DND-41 (cell line): Measurements from ENCODE around the gene MLF2.

ENCODE experiments used
- ATAC-seq: fragments of 200-7000 bp; cut with Tn5 transposase; 3 replicates; pipeline ENCODE4 v1.9.1; 2021; ENCODE audit warnings: low read depth; ENCODE audit not compliant: insufficient read depth
- DNase-seq: peaks from one replicate; pipeline ENCODE4 v3.0.0-alpha.2; 2020
- H2AFZ ChIP-seq: 2 replicates; pipeline ENCODE4 v1.6.0; 2012; ENCODE audit warnings: low read depth, low read length
- H3K27ac ChIP-seq: 2 replicates; pipeline ENCODE4 v1.5.1; 2012; ENCODE audit warnings: low read length, inconsistent platforms
- H3K27me3 ChIP-seq: fragments of 200-600 bp; sonication (generic); 2 replicates; pipeline ENCODE4 v1.6.0; 2012; ENCODE audit warnings: low read length, mild to moderate bottlenecking, inconsistent platforms; ENCODE audit not compliant: insufficient read depth, poor library complexity
- H3K36me3 ChIP-seq: 2 replicates; pipeline ENCODE4 v1.5.1; 2012; ENCODE audit warnings: low read length, inconsistent platforms; ENCODE audit not compliant: insufficient read depth
- H3K4me1 ChIP-seq: 2 replicates; pipeline ENCODE4 v1.5.1; 2012; ENCODE audit warnings: mild to moderate bottlenecking, low read length; ENCODE audit not compliant: insufficient read depth
- H3K4me2 ChIP-seq: 2 replicates; pipeline ENCODE4 v1.6.0; 2012; ENCODE audit warnings: mild to moderate bottlenecking, moderate library complexity, low read length, inconsistent platforms; ENCODE audit not compliant: insufficient read depth
- H3K4me3 ChIP-seq, 2 experiments: fragments of 200-600 bp in 1 of 2; shearing (Covaris generic) in 1 of 2; 2 replicates each; pipeline ENCODE4 v1.5.1; 2012 to 2016; ENCODE audit warnings: inconsistent platforms in 2 of 2, low read length in 2 of 2, mild to moderate bottlenecking in 2 of 2, low read depth in 1 of 2, moderate library complexity in 1 of 2
- H3K79me2 ChIP-seq: 2 replicates; pipeline ENCODE4 v1.6.0; 2012; ENCODE audit warnings: low read length, inconsistent platforms; ENCODE audit not compliant: insufficient read depth
- H3K9ac ChIP-seq: 2 replicates; pipeline ENCODE4 v1.6.0; 2012; ENCODE audit warnings: low read depth, mild to moderate bottlenecking, inconsistent platforms, low read length, moderate library complexity
- H3K9me3 ChIP-seq: 2 replicates; pipeline ENCODE4 v1.5.1; 2012; ENCODE audit warnings: low read length, moderate library complexity, mild to moderate bottlenecking, inconsistent platforms; ENCODE audit not compliant: insufficient read depth, severe bottlenecking
- H4K20me1 ChIP-seq: 2 replicates; pipeline ENCODE4 v1.6.0; 2012; ENCODE audit warnings: low read length; ENCODE audit not compliant: insufficient read depth
- CTCF ChIP-seq: IDR thresholded peaks from 2 replicates; pipeline ENCODE4 v1.5.1; 2012; ENCODE audit warnings: borderline replicate concordance, low read length, moderate library complexity, mild to moderate bottlenecking; ENCODE audit not compliant: poor library complexity, severe bottlenecking; ENCODE audit errors: extremely low read depth
- EZH2 ChIP-seq: IDR thresholded peaks from 3 replicates; pipeline ENCODE4 v1.6.1; 2012; ENCODE audit warnings: borderline replicate concordance, low read depth, mild to moderate bottlenecking, moderate library complexity, low read length, inconsistent platforms; ENCODE audit not compliant: severe bottlenecking

The MLF2 gene

GRCh38 chr12:6698352-6699046 is 54.4 kb downstream of the MLF2 start:
- Histone ChIP-seq H3K36me3 (no peaks in the 10 kb centered on the region), H3K9me3 (no peaks in the 10 kb centered on the region), H3K4me2 (no peak overlapping the region), H3K4me3 (no peak overlapping the region), H2AFZ (no peak overlapping the region), H3K27me3 (peaks cover 19% of the 10 kb centered on the region), H3K27ac (no peak overlapping the region), H3K9ac (no peak overlapping the region), H4K20me1 (no peaks in the 10 kb centered on the region), H3K4me1 (no peaks in the 10 kb centered on the region), H3K79me2 (no peaks in the 10 kb centered on the region)
- DNase-seq: no peak
- TF ChIP-seq CTCF (no peak), EZH2 (no peak)
- ATAC-seq: no peak
